ENCODE measurements around the gene KIFC3. TPM values are rescaled to one million over a fixed set of nuclear protein-coding genes. Genes with fewer than 3 reads are reported as not detected.

Gene KIFC3
- total and polyA plus RNA-seq, 2 of the 8 experiments (the other 6 are each of a cell fraction or from before 2014, with no cell fraction given), result 2.1 to 7.1 TPM

DNA sequence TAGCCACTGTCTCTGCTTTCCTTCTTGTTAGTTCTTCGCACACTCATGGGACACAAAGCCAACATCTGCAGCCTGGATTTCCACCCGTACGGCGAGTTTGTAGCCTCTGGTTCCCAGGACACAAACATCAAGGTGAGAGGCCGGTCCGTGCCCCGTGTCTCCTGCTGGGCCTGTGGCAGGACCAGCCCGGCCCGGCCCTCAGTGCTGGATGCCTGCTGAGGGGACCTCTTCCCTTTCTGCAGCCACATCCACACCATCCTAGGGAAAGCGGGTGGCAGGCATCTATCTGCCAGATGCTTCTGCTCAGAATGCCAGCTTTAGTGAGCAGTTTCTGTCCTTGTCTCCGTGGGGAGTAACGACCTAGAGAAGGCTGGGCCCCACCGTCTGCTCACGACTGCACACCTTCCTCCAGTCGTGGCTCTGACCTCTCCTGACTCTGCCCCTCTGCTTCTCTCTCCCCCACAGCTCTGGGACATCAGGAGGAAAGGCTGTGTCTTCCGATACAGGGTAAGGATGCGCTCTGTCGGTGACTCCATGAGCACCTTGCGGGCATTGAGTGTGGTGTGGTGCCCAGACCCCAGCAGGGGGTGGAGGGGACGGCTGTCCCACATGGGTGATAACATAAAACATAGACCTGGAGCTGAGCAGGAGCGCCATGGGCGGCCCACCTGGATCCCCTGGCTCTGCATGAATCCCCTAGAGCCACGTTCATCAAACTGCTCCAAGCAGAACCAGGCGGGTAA is 51.3 kb downstream of the KIFC3 start (continued):
- TF ChIP-seq, protein P1, sequence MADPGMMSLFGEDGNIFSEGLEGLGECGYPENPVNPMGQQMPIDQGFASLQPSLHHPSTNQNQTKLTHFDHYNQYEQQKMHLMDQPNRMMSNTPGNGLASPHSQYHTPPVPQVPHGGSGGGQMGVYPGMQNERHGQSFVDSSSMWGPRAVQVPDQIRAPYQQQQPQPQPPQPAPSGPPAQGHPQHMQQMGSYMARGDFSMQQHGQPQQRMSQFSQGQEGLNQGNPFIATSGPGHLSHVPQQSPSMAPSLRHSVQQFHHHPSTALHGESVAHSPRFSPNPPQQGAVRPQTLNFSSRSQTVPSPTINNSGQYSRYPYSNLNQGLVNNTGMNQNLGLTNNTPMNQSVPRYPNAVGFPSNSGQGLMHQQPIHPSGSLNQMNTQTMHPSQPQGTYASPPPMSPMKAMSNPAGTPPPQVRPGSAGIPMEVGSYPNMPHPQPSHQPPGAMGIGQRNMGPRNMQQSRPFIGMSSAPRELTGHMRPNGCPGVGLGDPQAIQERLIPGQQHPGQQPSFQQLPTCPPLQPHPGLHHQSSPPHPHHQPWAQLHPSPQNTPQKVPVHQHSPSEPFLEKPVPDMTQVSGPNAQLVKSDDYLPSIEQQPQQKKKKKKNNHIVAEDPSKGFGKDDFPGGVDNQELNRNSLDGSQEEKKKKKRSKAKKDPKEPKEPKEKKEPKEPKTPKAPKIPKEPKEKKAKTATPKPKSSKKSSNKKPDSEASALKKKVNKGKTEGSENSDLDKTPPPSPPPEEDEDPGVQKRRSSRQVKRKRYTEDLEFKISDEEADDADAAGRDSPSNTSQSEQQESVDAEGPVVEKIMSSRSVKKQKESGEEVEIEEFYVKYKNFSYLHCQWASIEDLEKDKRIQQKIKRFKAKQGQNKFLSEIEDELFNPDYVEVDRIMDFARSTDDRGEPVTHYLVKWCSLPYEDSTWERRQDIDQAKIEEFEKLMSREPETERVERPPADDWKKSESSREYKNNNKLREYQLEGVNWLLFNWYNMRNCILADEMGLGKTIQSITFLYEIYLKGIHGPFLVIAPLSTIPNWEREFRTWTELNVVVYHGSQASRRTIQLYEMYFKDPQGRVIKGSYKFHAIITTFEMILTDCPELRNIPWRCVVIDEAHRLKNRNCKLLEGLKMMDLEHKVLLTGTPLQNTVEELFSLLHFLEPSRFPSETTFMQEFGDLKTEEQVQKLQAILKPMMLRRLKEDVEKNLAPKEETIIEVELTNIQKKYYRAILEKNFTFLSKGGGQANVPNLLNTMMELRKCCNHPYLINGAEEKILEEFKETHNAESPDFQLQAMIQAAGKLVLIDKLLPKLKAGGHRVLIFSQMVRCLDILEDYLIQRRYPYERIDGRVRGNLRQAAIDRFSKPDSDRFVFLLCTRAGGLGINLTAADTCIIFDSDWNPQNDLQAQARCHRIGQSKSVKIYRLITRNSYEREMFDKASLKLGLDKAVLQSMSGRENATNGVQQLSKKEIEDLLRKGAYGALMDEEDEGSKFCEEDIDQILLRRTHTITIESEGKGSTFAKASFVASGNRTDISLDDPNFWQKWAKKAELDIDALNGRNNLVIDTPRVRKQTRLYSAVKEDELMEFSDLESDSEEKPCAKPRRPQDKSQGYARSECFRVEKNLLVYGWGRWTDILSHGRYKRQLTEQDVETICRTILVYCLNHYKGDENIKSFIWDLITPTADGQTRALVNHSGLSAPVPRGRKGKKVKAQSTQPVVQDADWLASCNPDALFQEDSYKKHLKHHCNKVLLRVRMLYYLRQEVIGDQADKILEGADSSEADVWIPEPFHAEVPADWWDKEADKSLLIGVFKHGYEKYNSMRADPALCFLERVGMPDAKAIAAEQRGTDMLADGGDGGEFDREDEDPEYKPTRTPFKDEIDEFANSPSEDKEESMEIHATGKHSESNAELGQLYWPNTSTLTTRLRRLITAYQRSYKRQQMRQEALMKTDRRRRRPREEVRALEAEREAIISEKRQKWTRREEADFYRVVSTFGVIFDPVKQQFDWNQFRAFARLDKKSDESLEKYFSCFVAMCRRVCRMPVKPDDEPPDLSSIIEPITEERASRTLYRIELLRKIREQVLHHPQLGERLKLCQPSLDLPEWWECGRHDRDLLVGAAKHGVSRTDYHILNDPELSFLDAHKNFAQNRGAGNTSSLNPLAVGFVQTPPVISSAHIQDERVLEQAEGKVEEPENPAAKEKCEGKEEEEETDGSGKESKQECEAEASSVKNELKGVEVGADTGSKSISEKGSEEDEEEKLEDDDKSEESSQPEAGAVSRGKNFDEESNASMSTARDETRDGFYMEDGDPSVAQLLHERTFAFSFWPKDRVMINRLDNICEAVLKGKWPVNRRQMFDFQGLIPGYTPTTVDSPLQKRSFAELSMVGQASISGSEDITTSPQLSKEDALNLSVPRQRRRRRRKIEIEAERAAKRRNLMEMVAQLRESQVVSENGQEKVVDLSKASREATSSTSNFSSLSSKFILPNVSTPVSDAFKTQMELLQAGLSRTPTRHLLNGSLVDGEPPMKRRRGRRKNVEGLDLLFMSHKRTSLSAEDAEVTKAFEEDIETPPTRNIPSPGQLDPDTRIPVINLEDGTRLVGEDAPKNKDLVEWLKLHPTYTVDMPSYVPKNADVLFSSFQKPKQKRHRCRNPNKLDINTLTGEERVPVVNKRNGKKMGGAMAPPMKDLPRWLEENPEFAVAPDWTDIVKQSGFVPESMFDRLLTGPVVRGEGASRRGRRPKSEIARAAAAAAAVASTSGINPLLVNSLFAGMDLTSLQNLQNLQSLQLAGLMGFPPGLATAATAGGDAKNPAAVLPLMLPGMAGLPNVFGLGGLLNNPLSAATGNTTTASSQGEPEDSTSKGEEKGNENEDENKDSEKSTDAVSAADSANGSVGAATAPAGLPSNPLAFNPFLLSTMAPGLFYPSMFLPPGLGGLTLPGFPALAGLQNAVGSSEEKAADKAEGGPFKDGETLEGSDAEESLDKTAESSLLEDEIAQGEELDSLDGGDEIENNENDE (IDR thresholded peaks at IDR 0.05; ENCODE audit: insufficient replicate concordance, low read length), result no peak
- no peak for TF ChIP-seq BCL11A (IDR thresholded peaks at IDR 0.05; ENCODE audit: low read depth in 2 of 2, low read length in 2 of 2)
- no peak for TF ChIP-seq HDAC6 (IDR thresholded peaks at IDR 0.05; ENCODE audit: low read depth, low read length)
- TF ChIP-seq TBP (IDR thresholded peaks at IDR 0.05; ENCODE audit: low read depth, low read length), result no peak
